ENCODE measurements around the gene TRAF3. TPM values are rescaled to one million over a fixed set of nuclear protein-coding genes. Genes with fewer than 3 reads are reported as not detected.

Gene TRAF3
- polyA plus RNA-seq, 1 of the 3 experiments (the other 2 are of a cell fraction): 17.9 TPM

- no peaks in the 10 kb centered on the region for H3F3A ChIP-seq (replicated peaks; ENCODE audit: insufficient read depth)
- no peak overlapping the region for H3K9ac ChIP-seq
- no peak overlapping the region for H3K4me3 ChIP-seq (ENCODE audit: low read depth in 2 of 2, low read length in 1 of 2)
- no peak overlapping the region for H3K27ac ChIP-seq (ENCODE audit: low read depth in 2 of 2, low read length in 1 of 2)
- WGBS (ENCODE audit: low lambda C conversion rate): 95% methylated on average over 3 of the region's 3 CpGs
- H3K9me2 ChIP-seq: no peaks in the 10 kb centered on the region
- H3K36me3 ChIP-seq (replicated peaks in 1 of 2; ENCODE audit: control insufficient read depth in 1 of 2, insufficient read depth in 2 of 2, low read length in 1 of 2): peaks cover 0 to 15% of the 10 kb centered on the region in 2 experiments
- no peak overlapping the region for H2AFZ ChIP-seq (ENCODE audit: low read depth)
- ChIA-PET CTCF (no interaction called here), POLR2A (no interaction called here)
- 0 out of 2 replicates have a peak, but pooled peaks cover 2% of the 10 kb centered on the region for H4K20me1 ChIP-seq (ENCODE audit: insufficient read depth)
- H3K4me2 ChIP-seq: no peak overlapping the region
- H3K9me3 ChIP-seq: peaks cover 6% of the 10 kb centered on the region; the same call in 1 of the 2 replicates
- H3K4me1 ChIP-seq (ENCODE audit: control insufficient read depth in 1 of 2, insufficient read depth in 2 of 2, low read depth in 1 of 2, low read length in 1 of 2): no peaks in the 10 kb centered on the region; a peak in 1 of 4 replicates
- H3K27me3 ChIP-seq (ENCODE audit: insufficient read depth): no peaks in the 10 kb centered on the region
- H3K79me2 ChIP-seq (ENCODE audit: insufficient read depth): peaks cover 36% of the 10 kb centered on the region
- TF ChIP-seq RXRA (IDR thresholded peaks at IDR 0.05; ENCODE audit: borderline replicate concordance, low read depth): no peak
- no peak for TF ChIP-seq TAF1 (IDR thresholded peaks at IDR 0.05; ENCODE audit: borderline replicate concordance, low read depth, low read length)
- TF ChIP-seq GABPA (IDR thresholded peaks at IDR 0.05; ENCODE audit: low read depth): no peak
- no peak for TF ChIP-seq SMC3 (IDR thresholded peaks at IDR 0.05; ENCODE audit: low read depth, low read length)
- DNase-seq: no peak
Measured at GRCh38 chr14:102862154-102862773, 85.0 kb downstream of the TRAF3 start.

- no peak overlapping the region for H2AFZ ChIP-seq (ENCODE audit: low read depth)
- WGBS (ENCODE audit: low lambda C conversion rate): 100% methylated on average over 1 of the region's 3 CpGs
- H3K4me2 ChIP-seq: no peak overlapping the region
- H3K4me3 ChIP-seq (ENCODE audit: low read depth in 2 of 2, low read length in 1 of 2): no peak overlapping the region
- 0 out of 2 replicates have a peak, but pooled peaks cover 5% of the 10 kb centered on the region for H4K20me1 ChIP-seq (ENCODE audit: insufficient read depth)
- TF ChIP-seq CHD2 (IDR thresholded peaks at IDR 0.05; ENCODE audit: low read length, partially characterized antibody): no peak
- TF ChIP-seq SMC3 (IDR thresholded peaks at IDR 0.05; ENCODE audit: low read depth, low read length): no peak
- TF ChIP-seq EP300 (IDR thresholded peaks at IDR 0.05; ENCODE audit: borderline replicate concordance in 1 of 2, low read depth in 1 of 2, low read length in 1 of 2): no peak
- TF ChIP-seq RFX5 (IDR thresholded peaks at IDR 0.05; ENCODE audit: low read length): no peak
- no peak for TF ChIP-seq REST (IDR thresholded peaks at IDR 0.05; ENCODE audit: low read depth, low read length)
- no peak for TF ChIP-seq POLR2AphosphoS5 (IDR thresholded peaks at IDR 0.05; ENCODE audit: low read depth, low read length)
- no peak for TF ChIP-seq IRF3 (IDR thresholded peaks at IDR 0.05; ENCODE audit: low read depth, low read length)
- TF ChIP-seq TAF1 (IDR thresholded peaks at IDR 0.05; ENCODE audit: borderline replicate concordance, low read depth, low read length): no peak
- no peak for TF ChIP-seq RAD21 (IDR thresholded peaks at IDR 0.05; ENCODE audit: low read length)
- TF ChIP-seq MAX (IDR thresholded peaks at IDR 0.05; ENCODE audit: low read depth): no peak
- TF ChIP-seq RCOR1 (IDR thresholded peaks at IDR 0.05; ENCODE audit: low read length): no peak
- no peak for TF ChIP-seq PBX3 (IDR thresholded peaks at IDR 0.05)
- TF ChIP-seq RXRA (IDR thresholded peaks at IDR 0.05; ENCODE audit: borderline replicate concordance, low read depth): no peak
- no peak for TF ChIP-seq GABPA (IDR thresholded peaks at IDR 0.05; ENCODE audit: low read depth)
- no peak for TF ChIP-seq USF2 (IDR thresholded peaks at IDR 0.05; ENCODE audit: borderline replicate concordance, low read depth, low read length)
- no peak for TF ChIP-seq FOXM1 (IDR thresholded peaks at IDR 0.05; ENCODE audit: low read depth)
- H3K4me1 ChIP-seq (ENCODE audit: control insufficient read depth in 1 of 2, insufficient read depth in 2 of 2, low read depth in 1 of 2, low read length in 1 of 2): peaks cover 0 to 3% of the 10 kb centered on the region in 2 experiments; a peak in 1 of 4 replicates
- ChIA-PET CTCF (no interaction called here), POLR2A (no interaction called here)
- no peaks in the 10 kb centered on the region for H3K9me2 ChIP-seq
- no peaks in the 10 kb centered on the region for H3K27me3 ChIP-seq (ENCODE audit: insufficient read depth)
- H3F3A ChIP-seq (replicated peaks; ENCODE audit: insufficient read depth): no peaks in the 10 kb centered on the region
- no peak overlapping the region for H3K9ac ChIP-seq
- no peak overlapping the region for H3K27ac ChIP-seq (ENCODE audit: low read depth in 2 of 2, low read length in 1 of 2)
- peaks cover 0 to 15% of the 10 kb centered on the region in 2 experiments for H3K36me3 ChIP-seq (replicated peaks in 1 of 2; ENCODE audit: control insufficient read depth in 1 of 2, insufficient read depth in 2 of 2, low read length in 1 of 2)
- H3K79me2 ChIP-seq (ENCODE audit: insufficient read depth): peaks cover 39% of the 10 kb centered on the region
- H3K9me3 ChIP-seq: peaks cover 6% of the 10 kb centered on the region; the same call in 1 of the 2 replicates
- DNase-seq: no peak
Measured at GRCh38 chr14:102863381-102863780, 86.1 kb downstream of the TRAF3 start.

Measured in SK-N-SH (cell line).